Mesenchymal stem cell (in vitro differentiated cells and primary cell): Measurements from ENCODE around the gene DTNBP1.

ENCODE experiments used
- DNase-seq: peaks from one replicate; pipeline ENCODE4 v3.0.0-alpha.2; 2013
- H2AFZ ChIP-seq: one replicate; pipeline ENCODE4 v1.6.1; 2013; ENCODE audit warnings: low read depth, mild to moderate bottlenecking, control low read depth, inconsistent platforms, low read length, moderate library complexity
- H2AK5ac ChIP-seq: 2 replicates; pipeline ENCODE4 v1.6.1; 2013; ENCODE audit warnings: low read length, moderate library complexity, mild to moderate bottlenecking, inconsistent platforms; ENCODE audit not compliant: severe bottlenecking
- H2BK120ac ChIP-seq: one replicate; pipeline ENCODE4 v1.6.1; 2013; ENCODE audit warnings: low read depth, mild to moderate bottlenecking, inconsistent platforms, low read length, moderate library complexity
- H2BK12ac ChIP-seq, 2 experiments: one replicate each; pipeline ENCODE4 v1.6.1; 2013; ENCODE audit warnings: inconsistent platforms in 2 of 2, low read length in 2 of 2, mild to moderate bottlenecking in 2 of 2, moderate library complexity in 2 of 2, control low read depth in 1 of 2
- H2BK15ac ChIP-seq: one replicate; pipeline ENCODE4 v1.6.1; 2013; ENCODE audit warnings: mild to moderate bottlenecking, low read depth, inconsistent platforms; ENCODE audit not compliant: poor library complexity, severe bottlenecking
- H2BK5ac ChIP-seq: 2 replicates; pipeline ENCODE4 v1.6.1; 2013; ENCODE audit warnings: low read depth, mild to moderate bottlenecking, low read length, control low read depth, inconsistent platforms; ENCODE audit not compliant: poor library complexity, severe bottlenecking
- H3K14ac ChIP-seq, 2 experiments: one replicate each; pipeline ENCODE4 v1.6.1; 2013; ENCODE audit warnings: inconsistent platforms in 2 of 2, low read length in 2 of 2, control low read depth in 1 of 2, mild to moderate bottlenecking in 1 of 2, moderate library complexity in 1 of 2
- H3K18ac ChIP-seq, 2 experiments: one replicate each; pipeline ENCODE4 v1.6.1; 2013; ENCODE audit warnings: inconsistent platforms in 2 of 2, low read length in 2 of 2, control low read depth in 1 of 2, low read depth in 1 of 2, mild to moderate bottlenecking in 1 of 2
- H3K23ac ChIP-seq, 2 experiments: one replicate each; pipeline ENCODE4 v1.6.1; 2013; ENCODE audit warnings: inconsistent platforms in 2 of 2, low read length in 2 of 2, mild to moderate bottlenecking in 2 of 2, moderate library complexity in 2 of 2, control low read depth in 1 of 2
- H3K27ac ChIP-seq: 2 replicates; pipeline ENCODE4 v1.5.1; 2013; ENCODE audit warnings: mild to moderate bottlenecking, moderate library complexity, low read length, control low read depth, inconsistent platforms; ENCODE audit not compliant: poor library complexity, severe bottlenecking
- H3K27me3 ChIP-seq, 2 experiments: 2 replicates each; pipeline versions ENCODE4 v1.6.1 to v1.7.0; 2013; ENCODE audit warnings: low read length in 2 of 2, mild to moderate bottlenecking in 2 of 2, moderate library complexity in 2 of 2, control low read depth in 1 of 2, inconsistent platforms in 1 of 2; ENCODE audit not compliant: control insufficient read depth in 1 of 2, insufficient read depth in 1 of 2
- H3K36me3 ChIP-seq, 2 experiments: 2 replicates each; pipeline versions ENCODE4 v1.6.1 to v1.7.0; 2013; ENCODE audit warnings: low read length in 2 of 2, control low read depth in 1 of 2, inconsistent platforms in 1 of 2, low read depth in 1 of 2, mild to moderate bottlenecking in 1 of 2; ENCODE audit not compliant: insufficient read depth in 2 of 2, control insufficient read depth in 1 of 2
- H3K4ac ChIP-seq, 2 experiments: one replicate each; pipeline ENCODE4 v1.6.1; 2013; ENCODE audit warnings: inconsistent platforms in 2 of 2, low read length in 2 of 2, mild to moderate bottlenecking in 2 of 2, moderate library complexity in 2 of 2, control low read depth in 1 of 2, low read depth in 1 of 2
- H3K4me1 ChIP-seq: 2 replicates; pipeline ENCODE4 v1.6.1; 2013; ENCODE audit warnings: low read depth, low read length, control low read depth; ENCODE audit not compliant: control insufficient read depth, insufficient read depth
- H3K4me2 ChIP-seq: 2 replicates; pipeline ENCODE4 v1.6.1; 2013; ENCODE audit warnings: low read length, mild to moderate bottlenecking, inconsistent platforms; ENCODE audit not compliant: poor library complexity, severe bottlenecking
- H3K4me3 ChIP-seq, 2 experiments: 2 replicates each; pipeline versions ENCODE4 v1.5.1 to v1.7.0; 2013; ENCODE audit warnings: low read length in 2 of 2, mild to moderate bottlenecking in 2 of 2, control low read depth in 1 of 2, low read depth in 1 of 2; ENCODE audit not compliant: insufficient read depth in 1 of 2
- H3K79me1 ChIP-seq: replicated peaks from 2 replicates; pipeline ENCODE4 v1.6.1; 2013; ENCODE audit warnings: mild to moderate bottlenecking, control low read depth, low read length, inconsistent platforms; ENCODE audit not compliant: poor library complexity, severe bottlenecking
- H3K9ac ChIP-seq: 2 replicates; pipeline ENCODE4 v1.7.0; 2013; ENCODE audit warnings: mild to moderate bottlenecking, low read length, moderate library complexity
- H3K9me3 ChIP-seq: 2 replicates; pipeline ENCODE4 v1.7.0; 2013; ENCODE audit warnings: mild to moderate bottlenecking, low read length; ENCODE audit not compliant: control insufficient read depth
- H4K8ac ChIP-seq: one replicate; pipeline ENCODE4 v1.6.1; 2013; ENCODE audit warnings: inconsistent platforms, mild to moderate bottlenecking, low read length, moderate library complexity
- H4K91ac ChIP-seq: one replicate; pipeline ENCODE4 v1.6.1; 2013; ENCODE audit warnings: mild to moderate bottlenecking, low read length, inconsistent platforms
- WGBS: methylation state at CpG from one replicate; pipeline ENCODE4 v1.1.7; 2013; ENCODE audit warnings: mixed read lengths; 5-methylcytosine and 5-hydroxymethylcytosine counted together

The DTNBP1 gene

DNA sequence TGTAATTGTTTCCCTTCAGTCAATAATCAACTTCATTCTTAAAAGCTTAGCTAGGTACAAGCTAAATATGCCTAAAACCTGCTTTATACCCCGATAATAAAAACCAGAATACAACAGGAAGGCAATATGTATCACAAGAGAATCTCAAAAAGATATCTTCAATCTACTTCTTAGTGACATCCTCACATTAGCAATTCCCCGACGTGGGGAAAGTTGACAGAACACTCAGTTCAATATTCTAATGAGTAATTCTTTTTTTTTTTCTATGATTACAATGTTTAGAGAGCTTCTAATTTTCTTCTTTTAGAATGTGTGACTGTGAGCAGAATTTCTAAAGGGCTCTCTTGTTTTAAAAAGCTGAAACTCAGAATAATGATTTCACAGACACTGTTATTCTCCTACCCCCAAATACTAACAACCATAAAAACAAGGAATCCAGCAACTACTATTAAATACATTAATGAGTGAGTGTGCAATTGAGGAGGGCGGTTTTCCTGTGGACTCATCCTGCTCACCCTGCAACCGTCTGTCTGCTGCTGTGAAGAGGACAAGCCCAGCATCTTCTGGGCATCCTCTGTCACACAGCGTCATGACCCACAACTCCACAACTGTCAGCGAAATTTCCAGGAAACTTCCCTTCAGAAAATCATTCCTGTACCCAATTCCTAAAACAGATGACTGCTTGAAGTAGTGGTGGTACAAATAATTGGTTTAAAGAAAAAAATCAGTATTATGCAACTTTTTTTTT, 68.1 kb downstream of the DTNBP1 start:
- Histone ChIP-seq H2BK12ac (no peak overlapping the region), H3K36me3 (no peaks in the 10 kb centered on the region), H3K4ac (no peak overlapping the region), H2AFZ (no peak overlapping the region), H3K4me3 (no peak overlapping the region), H3K4me2 (no peak overlapping the region), H3K18ac (no peak overlapping the region), H4K91ac (no peak overlapping the region), H2BK5ac (no peak overlapping the region), H2BK120ac (no peak overlapping the region), H3K79me1 (peaks cover 11% of the 10 kb centered on the region), H3K14ac (peak overlapping the region in 1 of 2 experiments; percentile 65), H3K27ac (no peak overlapping the region), H2BK15ac (no peak overlapping the region), H2AK5ac (no peak overlapping the region), H3K9ac (no peak overlapping the region), H3K27me3 (no peaks in the 10 kb centered on the region), H3K4me1 (peaks cover 1% of the 10 kb centered on the region), H3K23ac (no peak overlapping the region), H3K9me3 (no peaks in the 10 kb centered on the region), H4K8ac (no peak overlapping the region)
- 95% methylated on average over 3 of the region's 7 CpGs for WGBS
- no peak for DNase-seq

DNA sequence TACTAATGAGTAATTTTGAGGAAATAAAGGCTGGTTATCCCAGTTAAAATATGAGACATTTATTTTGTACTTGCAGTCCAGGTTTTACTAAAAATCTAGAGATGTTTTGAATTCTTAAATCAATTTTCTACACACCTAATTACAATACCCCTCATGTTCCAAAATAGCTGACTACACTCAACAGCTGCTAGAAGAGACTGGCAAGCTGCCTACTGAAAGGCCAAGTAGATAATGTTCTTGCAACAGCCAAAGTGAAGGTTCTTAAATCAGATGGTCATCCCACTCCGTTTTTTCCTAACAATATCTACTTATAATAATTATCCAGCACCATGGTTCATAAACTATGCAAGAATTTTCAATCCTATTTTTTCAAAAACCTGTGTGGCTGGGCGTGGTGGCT, 69.0 kb downstream of the DTNBP1 start:
- no peak overlapping the region for H3K4me2 ChIP-seq
- H3K18ac ChIP-seq = no peak overlapping the region
- H3K4me1 ChIP-seq = peaks cover 1% of the 10 kb centered on the region
- no peak overlapping the region for H2BK120ac ChIP-seq
- H3K9ac ChIP-seq = no peak overlapping the region
- H4K91ac ChIP-seq = no peak overlapping the region
- DNase-seq = no peak
- H3K14ac ChIP-seq = no peak overlapping the region
- H2BK5ac ChIP-seq = no peak overlapping the region
- no peak overlapping the region for H2BK15ac ChIP-seq
- H3K4me3 ChIP-seq = no peak overlapping the region
- no peak overlapping the region for H2AK5ac ChIP-seq
- H3K23ac ChIP-seq = no peak overlapping the region
- peaks cover 15% of the 10 kb centered on the region for H3K79me1 ChIP-seq
- H2BK12ac ChIP-seq = no peak overlapping the region
- no peak overlapping the region for H4K8ac ChIP-seq
- WGBS = 95% methylated on average over 2 of the region's 2 CpGs
- H3K4ac ChIP-seq = no peak overlapping the region
- no peaks in the 10 kb centered on the region for H3K27me3 ChIP-seq
- H3K9me3 ChIP-seq = no peaks in the 10 kb centered on the region
- H3K36me3 ChIP-seq = no peaks in the 10 kb centered on the region
- H3K27ac ChIP-seq = no peak overlapping the region
- no peak overlapping the region for H2AFZ ChIP-seq

DNA sequence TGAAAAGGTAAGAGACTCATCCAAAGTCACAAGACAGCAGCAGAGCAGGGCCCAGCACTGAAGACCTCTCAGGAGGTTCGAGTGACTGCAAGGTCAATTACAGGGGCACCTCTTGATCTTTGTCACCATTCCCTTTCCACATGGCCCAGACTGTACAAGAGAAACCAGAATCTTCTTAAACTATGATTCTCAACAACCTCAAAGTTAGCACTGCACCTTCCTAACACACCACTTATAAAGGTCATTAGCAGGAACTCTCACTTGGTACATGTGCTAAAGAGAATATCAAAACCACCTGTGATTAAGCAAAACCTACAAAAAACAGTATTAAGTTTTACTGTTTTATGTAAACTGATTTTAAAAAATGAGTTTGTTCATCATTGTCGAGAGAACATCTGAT, 70.2 kb downstream of the DTNBP1 start:
- Histone ChIP-seq H2BK120ac (no peak overlapping the region), H3K79me1 (peaks cover 16% of the 10 kb centered on the region), H3K4me1 (peaks cover 1% of the 10 kb centered on the region), H4K91ac (no peak overlapping the region), H3K9ac (no peak overlapping the region), H3K4me2 (no peak overlapping the region), H2AFZ (no peak overlapping the region), H3K27ac (no peak overlapping the region), H3K23ac (no peak overlapping the region), H3K9me3 (no peaks in the 10 kb centered on the region), H2BK15ac (no peak overlapping the region), H3K36me3 (no peaks in the 10 kb centered on the region), H3K27me3 (no peaks in the 10 kb centered on the region), H2BK12ac (no peak overlapping the region), H2BK5ac (no peak overlapping the region), H3K4ac (no peak overlapping the region), H3K14ac (no peak overlapping the region), H2AK5ac (no peak overlapping the region), H3K18ac (no peak overlapping the region), H3K4me3 (no peak overlapping the region), H4K8ac (no peak overlapping the region)
- DNase-seq = no peak
- WGBS = 93% methylated on average over 2 of the region's 2 CpGs

DNA sequence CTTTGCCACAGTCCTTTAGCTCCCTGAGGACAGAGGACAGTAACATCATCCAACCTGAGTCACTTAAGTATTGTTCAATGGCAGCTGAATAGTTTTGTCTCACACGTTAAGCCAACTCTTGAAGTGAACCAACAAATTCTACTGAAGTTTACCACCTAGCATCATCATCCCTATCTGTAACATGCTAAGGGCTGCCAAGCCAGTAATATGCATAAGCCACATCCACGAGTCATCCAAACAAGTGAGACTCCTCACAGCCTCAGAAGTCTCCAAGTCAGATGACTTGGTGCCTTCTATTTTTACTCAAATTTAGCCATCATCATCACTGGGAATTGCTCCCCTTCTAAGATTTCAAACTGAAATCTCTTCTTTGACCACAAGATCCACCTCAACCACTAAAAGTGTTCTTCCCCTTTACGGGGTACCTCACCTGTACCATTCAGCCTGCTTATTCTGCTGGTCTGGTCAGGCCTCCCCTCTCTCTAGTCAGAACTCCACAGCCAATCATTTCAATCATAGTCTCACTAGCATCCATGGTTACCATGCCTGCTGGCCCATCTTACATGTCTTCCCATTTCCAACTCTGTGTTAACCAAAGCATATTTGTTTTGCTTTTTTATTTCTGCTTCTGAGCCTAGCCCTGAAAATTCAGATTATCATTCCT, 73.7 kb downstream of the DTNBP1 start:
- Histone ChIP-seq H3K4me3 (no peak overlapping the region), H4K8ac (no peak overlapping the region), H3K4me2 (no peak overlapping the region), H3K79me1 (peaks cover 19% of the 10 kb centered on the region), H4K91ac (no peak overlapping the region), H3K27ac (no peak overlapping the region), H3K9me3 (no peaks in the 10 kb centered on the region), H2BK15ac (peak overlapping the region; percentile 54), H2BK12ac (no peak overlapping the region), H3K4ac (peak overlapping the region in 1 of 2 experiments; percentile 79), H3K4me1 (peaks cover 1% of the 10 kb centered on the region), H3K18ac (peak overlapping the region; percentile 22 to 53), H3K9ac (no peak overlapping the region), H3K36me3 (no peaks in the 10 kb centered on the region), H2AK5ac (no peak overlapping the region), H2BK120ac (no peak overlapping the region), H2BK5ac (no peak overlapping the region), H3K14ac (peak overlapping the region in 1 of 2 experiments; percentile 18), H2AFZ (no peak overlapping the region), H3K23ac (no peak overlapping the region), H3K27me3 (no peaks in the 10 kb centered on the region)
- peak; percentile 82 for DNase-seq
- WGBS = 76% methylated on average over 3 of the region's 3 CpGs
